ENCODE results near the gene CHPF.

CHPF gene

DNA sequence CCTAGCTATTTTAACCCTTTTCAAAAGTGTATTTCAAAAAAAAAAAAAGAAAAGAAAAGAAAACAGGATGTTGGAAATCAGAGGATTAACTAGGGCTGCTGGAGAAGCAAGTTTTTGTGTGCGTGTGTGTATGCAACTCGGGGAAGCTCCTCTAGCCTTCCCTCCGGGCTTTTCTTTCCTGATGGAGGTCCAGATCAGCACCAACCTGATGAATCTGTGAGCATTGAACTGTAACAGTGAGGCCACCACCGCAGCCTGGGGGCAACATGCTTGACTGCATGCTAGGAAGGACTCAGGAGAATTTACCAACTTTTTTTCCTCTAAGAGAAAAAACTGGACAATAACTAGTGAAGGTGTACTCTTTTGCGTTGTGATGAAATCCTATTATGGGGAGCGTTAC, 25.4 kb upstream of the CHPF start:
- no peak for DNase-seq (ENCODE audit: extremely low read depth in 1 of 2, low read depth in 1 of 2)

DNA sequence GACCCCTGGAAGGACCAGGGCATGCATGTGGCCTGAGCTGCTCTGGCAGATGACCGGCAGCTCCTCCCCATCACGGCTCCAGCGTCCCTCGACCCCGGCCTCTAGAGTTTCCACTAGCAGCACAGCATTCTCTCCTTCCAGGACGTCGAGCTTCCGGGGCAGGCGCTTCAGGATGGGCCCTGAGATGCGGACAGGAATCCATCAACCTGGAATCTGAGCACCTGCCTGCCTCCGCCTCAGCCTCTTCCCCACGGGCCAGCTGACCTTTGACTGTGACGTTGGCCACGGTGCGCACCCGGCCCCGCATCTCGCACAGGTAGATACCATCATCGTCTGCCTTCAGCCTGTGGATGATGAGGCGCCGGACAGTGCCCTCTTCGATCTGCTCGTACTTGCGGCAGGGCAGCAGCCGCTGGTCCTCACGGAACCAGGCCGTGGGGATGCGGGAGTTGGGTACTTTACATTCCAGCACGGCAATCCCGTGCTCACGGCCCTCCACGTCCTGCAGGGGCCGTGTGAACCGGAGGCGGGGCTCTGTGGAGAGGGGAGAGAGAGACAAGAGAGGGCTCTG, 24.3 kb upstream of the CHPF start:
- no peak for DNase-seq (ENCODE audit: extremely low read depth in 1 of 2, low read depth in 1 of 2)

- DNase-seq (ENCODE audit: extremely low read depth in 1 of 2, low read depth in 1 of 2) = no peak
These were observed 23.5 kb upstream of the CHPF start for GRCh38 chr2:219567131-219567530.

DNA sequence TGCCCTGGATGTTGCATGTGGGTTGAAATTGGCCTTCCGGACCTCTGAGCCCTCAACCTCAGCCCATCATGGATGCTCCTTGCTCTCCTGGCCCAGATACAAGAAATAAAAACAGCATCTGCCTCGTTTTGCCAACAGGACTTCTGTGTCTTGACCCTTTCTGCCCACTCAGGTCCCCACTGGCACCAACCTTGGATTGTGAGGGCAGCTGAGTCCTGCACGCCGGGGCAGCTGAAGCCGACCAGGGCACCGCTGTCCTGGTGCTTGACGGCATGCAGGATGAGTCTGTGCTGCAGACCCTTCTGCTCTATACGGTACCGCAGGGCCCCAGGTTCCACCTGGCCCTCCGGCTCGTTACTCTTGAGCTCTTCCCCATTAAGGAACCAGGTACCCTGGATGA, 23.0 kb upstream of the CHPF start:
- no peak for DNase-seq (ENCODE audit: extremely low read depth in 1 of 2, low read depth in 1 of 2)

DNA sequence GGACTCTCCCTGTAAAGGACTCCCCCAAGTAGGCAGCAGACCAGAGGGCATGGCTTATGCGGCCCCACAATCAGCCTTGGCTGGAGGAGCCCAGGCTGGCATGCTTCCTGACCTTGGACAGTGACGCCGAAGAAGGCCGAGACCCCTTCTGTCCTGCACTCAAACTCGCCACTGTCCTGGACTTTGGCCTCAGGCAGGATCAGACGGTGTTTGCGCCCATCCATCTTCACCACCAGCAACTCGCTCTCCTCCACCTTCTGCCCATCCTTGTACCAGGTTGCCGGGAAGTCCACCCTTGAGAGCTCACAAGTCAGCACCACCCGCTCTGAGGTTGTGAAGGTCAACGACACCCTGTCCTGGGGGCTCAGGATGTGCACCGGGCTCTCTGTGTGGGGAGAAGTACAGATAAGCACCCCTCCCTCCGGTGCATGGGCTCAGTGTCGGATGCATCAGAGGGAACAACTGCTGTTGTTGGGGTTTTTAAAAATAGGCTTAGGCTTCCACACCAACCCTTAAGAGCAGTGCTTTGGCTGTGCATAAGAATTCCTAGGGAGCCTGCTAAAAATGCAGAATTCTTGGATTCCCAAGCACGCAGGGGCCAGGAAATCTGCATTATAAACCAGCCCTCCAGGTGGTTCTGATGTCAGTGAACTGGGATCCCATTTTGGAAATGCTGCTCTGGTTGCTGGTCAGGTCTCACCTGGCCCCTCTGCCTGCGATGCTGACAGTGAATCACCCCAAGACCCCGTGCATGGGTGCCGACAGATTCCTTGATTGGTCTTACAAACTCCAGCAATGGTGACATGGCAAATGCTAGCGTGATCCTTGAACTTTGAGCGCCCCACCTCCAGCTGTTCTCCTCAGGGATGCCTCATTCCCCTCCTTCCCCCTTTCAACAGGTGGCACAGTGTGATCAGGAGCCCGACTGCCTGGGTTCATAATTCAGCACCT, 21.8 kb upstream of the CHPF start:
- no peak for DNase-seq (ENCODE audit: extremely low read depth in 1 of 2, low read depth in 1 of 2)

- DNase-seq (ENCODE audit: extremely low read depth in 1 of 2, low read depth in 1 of 2) = no peak
These were observed 19.8 kb upstream of the CHPF start for GRCh38 chr2:219563271-219563928.

GRCh38 chr2:219562049-219563020, 18.7 kb upstream of the CHPF start:
- no peak for DNase-seq (ENCODE audit: extremely low read depth in 1 of 2, low read depth in 1 of 2)

GRCh38 chr2:219561179-219562048, 17.8 kb upstream of the CHPF start:
- DNase-seq (ENCODE audit: extremely low read depth in 1 of 2, low read depth in 1 of 2) = no peak

DNA sequence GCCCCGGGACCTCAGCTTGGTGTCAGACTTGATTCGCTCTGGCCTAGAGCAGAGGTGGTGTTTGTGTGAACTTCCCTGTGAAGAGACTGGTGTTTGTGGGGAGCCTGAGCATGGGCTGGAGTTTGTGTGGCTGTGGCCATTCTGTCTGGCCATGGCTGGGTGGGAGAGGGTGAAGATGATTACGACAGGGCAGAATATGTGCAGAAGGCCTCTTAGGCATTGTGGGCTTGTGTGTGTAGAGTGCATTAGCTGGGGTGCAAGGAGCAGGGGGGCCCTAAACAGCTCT, 17.2 kb upstream of the CHPF start:
- DNase-seq (ENCODE audit: extremely low read depth in 1 of 2, low read depth in 1 of 2) = no peak

DNA sequence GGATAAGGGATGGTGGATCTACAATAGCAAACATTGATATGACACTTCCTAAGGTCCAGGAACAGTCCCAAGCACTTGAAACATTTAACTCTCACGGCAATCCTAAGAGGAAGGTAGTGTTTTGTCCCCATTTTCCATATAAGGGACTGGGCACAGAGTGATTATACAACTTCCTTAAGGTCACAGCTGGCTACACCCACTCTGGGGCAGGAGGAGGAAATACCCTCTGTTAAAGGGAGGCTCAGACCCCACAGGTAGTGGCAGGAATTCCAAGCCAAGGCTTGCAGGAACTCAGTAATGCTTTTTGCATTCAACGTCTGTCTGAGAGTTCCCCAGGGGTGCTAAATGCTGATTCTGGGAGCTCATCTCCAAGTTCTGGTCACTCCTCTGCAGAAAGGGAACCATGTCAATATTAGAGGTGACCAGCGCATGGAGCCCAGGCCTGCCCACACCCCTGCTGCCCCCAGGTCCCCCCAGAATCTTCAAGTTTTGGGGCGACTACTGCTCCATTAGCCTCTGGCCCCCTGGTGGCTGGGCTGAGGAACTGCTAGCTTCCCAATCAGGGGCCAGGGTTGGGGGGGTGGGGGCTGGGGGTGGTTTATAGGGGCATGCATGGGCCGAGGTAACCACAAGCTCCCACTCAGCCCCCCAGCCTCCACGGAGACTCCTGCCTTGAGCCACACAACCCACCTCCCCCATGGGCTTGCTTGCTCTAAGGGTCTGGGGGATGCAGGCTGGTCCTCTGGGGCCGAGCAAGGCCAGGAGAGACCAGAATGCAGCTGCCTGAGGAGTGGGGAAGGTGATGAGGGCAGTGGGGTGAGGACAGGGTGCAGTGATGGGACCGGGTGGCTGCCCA, 16.7 kb upstream of the CHPF start:
- DNase-seq (ENCODE audit: extremely low read depth in 1 of 2, low read depth in 1 of 2) = no peak

- no peak for DNase-seq (ENCODE audit: extremely low read depth in 1 of 2, low read depth in 1 of 2)
These were observed 15.7 kb upstream of the CHPF start for GRCh38 chr2:219559156-219559915.

- no peak for DNase-seq (ENCODE audit: extremely low read depth in 1 of 2, low read depth in 1 of 2)
These were observed 14.5 kb upstream of the CHPF start for GRCh38 chr2:219557791-219558785.

DNA sequence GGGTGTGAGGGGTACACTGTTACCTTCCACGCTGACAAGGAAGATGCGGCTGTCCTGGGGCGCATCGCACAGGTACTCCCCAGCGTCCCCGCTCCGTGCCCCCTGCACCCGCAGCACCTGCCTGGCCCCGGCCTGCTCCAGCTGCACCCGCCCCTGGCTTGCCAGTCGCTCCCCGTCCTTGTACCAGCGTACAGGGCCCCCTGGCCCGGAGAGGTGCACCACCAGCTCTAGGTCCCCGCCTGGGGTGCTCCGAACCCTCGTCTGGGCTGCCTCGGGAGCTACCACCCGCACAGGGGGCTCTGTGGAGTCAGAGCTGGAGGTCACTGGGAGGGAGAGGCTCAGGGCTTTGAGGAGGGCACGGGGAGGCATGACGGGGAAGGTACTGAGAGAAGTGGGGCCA, 13.7 kb upstream of the CHPF start:
- DNase-seq (ENCODE audit: extremely low read depth in 1 of 2, low read depth in 1 of 2) = no peak

DNA sequence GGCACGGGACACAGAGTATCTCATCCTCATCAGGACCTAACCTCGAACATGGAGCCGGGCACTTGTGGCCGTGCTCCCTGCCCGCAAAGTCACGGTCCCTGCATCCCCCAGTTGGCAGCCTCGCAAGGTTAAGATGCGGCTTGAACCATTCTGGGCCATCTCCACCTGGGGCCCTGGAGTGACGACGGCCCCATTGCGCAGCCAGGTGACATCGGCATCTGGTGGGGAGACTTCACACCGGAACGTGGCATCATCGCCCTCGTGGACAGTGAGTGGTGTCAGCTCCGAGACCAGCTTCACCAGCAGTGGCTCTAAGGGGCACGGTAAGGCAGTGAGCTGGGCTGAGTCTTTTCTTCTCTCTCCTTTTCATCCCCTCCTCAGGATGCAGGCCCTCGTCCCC, 12.8 kb upstream of the CHPF start:
- no peak for DNase-seq (ENCODE audit: extremely low read depth in 1 of 2, low read depth in 1 of 2)

GRCh38 chr2:219555956-219556355, 12.3 kb upstream of the CHPF start:
- no peak for DNase-seq (ENCODE audit: extremely low read depth in 1 of 2, low read depth in 1 of 2)

- no peak for DNase-seq (ENCODE audit: extremely low read depth in 1 of 2, low read depth in 1 of 2)
These were observed 10.7 kb upstream of the CHPF start for GRCh38 chr2:219554350-219554749.

DNA sequence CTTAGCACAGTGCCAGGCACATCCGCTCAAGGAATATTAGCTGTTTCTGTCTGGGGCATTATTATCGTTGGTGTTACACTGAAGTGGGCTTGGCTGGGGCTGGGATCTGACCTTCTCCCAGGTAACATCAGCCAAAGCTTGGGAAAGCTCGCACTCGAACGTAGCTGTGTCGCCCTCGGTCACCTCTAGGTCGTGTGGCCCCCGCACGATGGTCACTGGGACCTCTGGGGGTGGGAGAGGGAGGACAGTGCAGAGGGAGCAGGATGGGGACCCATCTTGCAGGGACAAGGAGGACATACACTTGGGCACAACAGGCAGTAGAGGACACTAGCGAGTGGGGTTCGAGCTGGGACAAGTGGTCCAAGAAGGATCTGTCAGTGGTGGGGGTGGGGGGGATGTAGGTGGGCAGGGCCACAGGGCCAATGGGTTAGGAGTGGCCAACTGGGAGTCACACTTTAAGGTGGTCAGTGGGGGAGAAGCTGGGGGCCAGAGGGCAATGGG, 9.9 kb upstream of the CHPF start:
- no peak for DNase-seq (ENCODE audit: extremely low read depth in 1 of 2, low read depth in 1 of 2)
